GM10847 (cell line): ENCODE measurements around the gene GRID1.

ENCODE experiments used
- POLR2A ChIP-seq: IDR thresholded peaks from 2 replicates; pipeline ENCODE4 v1.6.1; 2011; ENCODE audit not compliant: insufficient read length; ENCODE audit errors: extremely low read depth

GRID1 gene

DNA sequence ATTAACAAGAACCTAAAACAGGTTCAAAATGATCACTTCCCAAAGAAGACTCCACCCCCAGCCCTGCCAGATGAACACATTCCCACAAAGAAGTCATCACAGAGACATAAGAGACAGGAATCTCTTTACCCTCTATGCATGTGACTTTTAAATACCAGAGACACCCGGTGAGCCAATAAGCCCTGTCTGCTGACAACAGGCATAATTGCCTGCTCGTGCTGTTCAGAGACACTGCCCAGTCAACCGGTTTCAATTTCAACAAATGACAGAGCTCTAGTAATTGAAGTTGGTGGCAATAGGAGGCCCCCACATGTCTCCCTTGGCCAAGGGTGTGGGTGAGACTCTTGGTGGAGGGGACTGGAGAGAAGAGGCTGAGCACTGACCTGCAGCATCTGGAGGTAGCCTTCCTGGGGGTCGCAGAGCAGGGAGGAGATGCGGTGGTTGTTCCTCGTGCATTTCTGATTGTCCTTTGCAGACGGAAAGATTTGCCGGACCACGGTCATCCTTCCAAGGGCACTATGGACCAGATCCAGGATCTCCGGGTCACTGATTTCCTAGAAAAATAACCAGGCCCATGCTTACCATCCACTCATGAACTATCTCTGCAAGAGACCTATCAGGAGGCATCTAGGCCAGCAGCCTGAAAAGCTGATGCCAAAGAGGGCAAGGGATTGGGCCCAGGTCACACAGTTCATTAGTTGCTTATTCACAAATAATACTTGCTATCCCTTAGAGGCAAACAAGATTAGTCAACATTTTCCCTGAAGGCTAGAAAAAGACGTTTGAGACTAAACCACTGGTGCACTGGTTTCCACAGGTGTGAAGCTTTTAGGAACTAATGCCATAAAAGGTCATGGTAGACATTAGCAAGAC lies 497.7 kb downstream of the GRID1 start:
- no peak for TF ChIP-seq POLR2A

- no peak for TF ChIP-seq POLR2A
These were observed 501.6 kb downstream of the GRID1 start for GRCh38 chr10:85864868-85865526.

- no peak for TF ChIP-seq POLR2A
These were observed 502.4 kb downstream of the GRID1 start for GRCh38 chr10:85864173-85864549.

DNA sequence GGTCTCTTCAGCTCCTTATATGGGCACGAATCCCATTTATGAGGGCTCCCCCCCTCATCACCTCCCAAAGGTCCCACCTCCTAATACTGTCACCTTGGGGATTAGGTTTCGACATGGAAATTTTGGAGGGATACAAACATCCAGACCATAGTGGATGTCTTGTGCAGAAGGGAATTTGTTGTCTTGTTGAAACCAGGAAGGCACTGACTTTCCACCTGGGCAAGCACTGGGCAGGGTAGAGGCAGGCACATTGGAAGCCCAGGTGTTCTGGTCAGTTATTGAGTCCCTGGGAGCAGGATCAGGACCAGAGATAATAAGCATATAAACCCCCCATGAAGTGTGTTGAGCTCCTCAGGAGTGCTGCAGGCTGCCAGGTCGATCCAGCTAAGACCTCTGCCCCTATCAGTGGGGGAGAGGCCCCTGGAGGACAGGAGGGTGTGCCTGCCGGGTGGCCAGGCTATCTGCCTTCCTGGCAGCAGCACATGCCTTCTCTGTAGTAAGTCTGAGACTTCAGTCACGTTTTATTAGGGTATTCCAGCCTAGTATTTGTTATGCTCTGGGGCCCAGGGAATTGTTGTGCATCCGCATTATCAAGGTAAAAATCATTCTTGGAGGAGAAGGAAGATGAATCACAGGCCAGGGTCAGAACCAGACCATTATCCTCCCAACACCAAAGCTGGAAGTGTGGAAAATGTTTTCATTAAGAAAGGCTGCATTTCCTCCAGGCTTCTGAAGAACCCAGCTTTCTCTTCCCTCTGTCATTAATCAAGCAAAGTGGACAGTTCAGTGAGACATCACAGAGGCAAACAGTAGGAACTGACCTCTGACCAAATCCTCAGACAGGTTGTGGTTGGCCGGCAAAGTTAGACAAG lies 503.1 kb downstream of the GRID1 start:
- no peak for TF ChIP-seq POLR2A

DNA sequence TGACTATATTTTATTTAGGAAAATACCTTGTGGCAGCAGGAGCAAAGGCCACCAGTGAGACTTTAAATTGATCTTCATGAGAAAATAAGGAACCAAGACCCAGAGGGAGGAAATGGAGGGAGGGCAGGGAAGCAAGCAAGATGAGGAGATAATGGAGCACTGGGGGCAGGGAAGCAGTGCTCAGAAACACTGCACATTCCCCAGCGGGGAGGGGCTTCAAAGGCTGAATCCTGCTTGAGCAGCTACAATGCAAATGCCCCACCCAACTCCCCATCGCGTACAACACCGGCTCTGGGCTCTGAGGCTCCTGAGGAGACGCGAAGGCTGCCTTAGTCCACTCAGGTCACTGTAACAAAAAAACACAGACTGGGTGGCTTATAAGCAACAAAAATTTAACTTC lies 503.8 kb downstream of the GRID1 start:
- no peak for TF ChIP-seq POLR2A

GRCh38 chr10:85861513-85862197 lies 504.9 kb downstream of the GRID1 start:
- TF ChIP-seq POLR2A: no peak

DNA sequence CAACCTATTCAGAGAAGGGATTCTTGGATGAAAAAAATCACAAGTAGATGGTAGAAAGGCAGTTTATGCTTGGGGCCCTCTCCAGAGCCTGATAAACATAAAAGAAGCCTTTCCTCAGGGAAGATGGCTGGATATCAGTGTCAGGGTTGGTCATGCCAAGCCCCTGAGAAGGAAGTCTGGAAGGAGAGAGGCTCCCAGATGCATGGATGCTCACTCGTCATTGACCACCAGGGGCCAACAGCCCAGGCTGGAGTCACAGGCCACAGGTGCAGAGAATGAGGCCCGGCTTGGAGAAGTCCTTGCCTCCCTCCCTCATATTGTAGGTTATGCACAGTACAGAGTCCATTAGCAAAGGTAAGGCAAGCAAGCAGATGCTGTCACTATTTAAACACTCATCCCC lies 506.7 kb downstream of the GRID1 start:
- no peak for TF ChIP-seq POLR2A

- TF ChIP-seq POLR2A: no peak
These were observed 507.6 kb downstream of the GRID1 start for GRCh38 chr10:85858776-85859515.

- TF ChIP-seq POLR2A: no peak
These were observed 508.8 kb downstream of the GRID1 start for GRCh38 chr10:85857791-85858190.

- no peak for TF ChIP-seq POLR2A
These were observed 509.3 kb downstream of the GRID1 start for GRCh38 chr10:85857305-85857704.

GRCh38 chr10:85851934-85852333 lies 514.7 kb downstream of the GRID1 start:
- no peak for TF ChIP-seq POLR2A

GRCh38 chr10:85851325-85851724 lies 515.3 kb downstream of the GRID1 start:
- TF ChIP-seq POLR2A: no peak

DNA sequence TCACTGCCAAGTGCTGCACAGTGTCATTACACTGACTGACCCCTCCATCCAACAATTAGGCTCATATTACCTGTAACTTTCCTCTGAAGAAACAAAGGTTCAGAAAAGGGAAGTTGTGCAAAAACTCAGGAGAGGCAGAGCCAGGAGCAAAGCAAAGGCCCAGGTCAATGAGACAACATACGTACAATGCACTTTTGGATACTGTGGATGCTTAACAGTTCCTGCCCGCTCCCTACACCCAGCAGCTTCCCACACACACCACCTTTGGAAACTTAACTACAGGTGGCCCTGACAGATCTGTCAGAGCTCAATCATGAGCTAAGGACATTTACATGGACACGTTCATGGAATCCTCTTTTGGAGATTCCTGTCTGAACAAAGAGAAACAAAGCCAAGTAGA lies 515.9 kb downstream of the GRID1 start:
- no peak for TF ChIP-seq POLR2A

GRCh38 chr10:85849315-85849714 lies 517.3 kb downstream of the GRID1 start:
- TF ChIP-seq POLR2A: no peak
